Neural progenitor cell (in vitro differentiated cells): ENCODE data around the gene CTDSP1. TPM values are rescaled to one million over a fixed set of nuclear protein-coding genes. Genes with fewer than 3 reads are reported as not detected.

Experiments used
- DNase-seq: peaks from one replicate; pipeline ENCODE4 v3.0.0-alpha.2; 2016; ENCODE audit warnings: low spot score
- H2AFZ ChIP-seq: fragments of 200-600 bp; sonication (generic); replicated peaks from 2 replicates; pipeline ENCODE4 v1.6.1; 2016; ENCODE audit warnings: antibody characterized with exemption
- H3F3A ChIP-seq: fragments of 200-600 bp; sonication (generic); 2 replicates; pipeline ENCODE4 v1.6.1; 2016; ENCODE audit warnings: antibody characterized with exemption, low read depth
- H3K27ac ChIP-seq: fragments of 200-600 bp; sonication (generic); 2 replicates; pipeline ENCODE4 v1.5.1; 2016; ENCODE audit warnings: mild to moderate bottlenecking
- H3K27me3 ChIP-seq: fragments of 200-600 bp; sonication (generic); 2 replicates; pipeline ENCODE4 v1.6.1; 2016; ENCODE audit warnings: mild to moderate bottlenecking, moderate library complexity
- H3K36me3 ChIP-seq: fragments of 200-600 bp; sonication (generic); 2 replicates; pipeline ENCODE4 v1.5.1; 2016
- H3K4me1 ChIP-seq: fragments of 200-600 bp; sonication (generic); 2 replicates; pipeline ENCODE4 v1.6.1; 2016; ENCODE audit warnings: mixed run types
- H3K4me2 ChIP-seq: fragments of 200-600 bp; sonication (generic); 2 replicates; pipeline ENCODE4 v1.6.1; 2016
- H3K4me3 ChIP-seq: fragments of 200-600 bp; sonication (generic); 2 replicates; pipeline ENCODE4 v1.5.1; 2016
- H3K79me2 ChIP-seq: fragments of 200-600 bp; sonication (generic); 2 replicates; pipeline ENCODE4 v1.6.1; 2016; ENCODE audit warnings: low read depth
- H3K9ac ChIP-seq: fragments of 200-600 bp; sonication (generic); 2 replicates; pipeline ENCODE4 v1.6.1; 2016
- H3K9me3 ChIP-seq: fragments of 200-600 bp; sonication (generic); 2 replicates; pipeline ENCODE4 v1.5.1; 2016; ENCODE audit warnings: low read depth
- H4K20me1 ChIP-seq: fragments of 200-600 bp; sonication (generic); 2 replicates; pipeline ENCODE4 v1.6.1; 2016; ENCODE audit warnings: low read depth
- H3K27ac Mint-ChIP-seq: 3 replicates; pipeline ENCODE4 v1.8.0; 2021; ENCODE audit warnings: mixed read lengths
- H3K27me3 Mint-ChIP-seq: 2 replicates; pipeline ENCODE4 v1.8.0; 2022; ENCODE audit warnings: low read depth, mild to moderate bottlenecking, inconsistent platforms, moderate library complexity, mixed read lengths; ENCODE audit not compliant: insufficient read depth
- H3K36me3 Mint-ChIP-seq: 3 replicates; pipeline ENCODE4 v1.8.0; 2021; ENCODE audit warnings: mixed read lengths
- H3K4me1 Mint-ChIP-seq: 3 replicates; pipeline ENCODE4 v1.8.0; 2021; ENCODE audit warnings: mixed read lengths
- H3K4me3 Mint-ChIP-seq: 3 replicates; pipeline ENCODE4 v1.8.0; 2021; ENCODE audit warnings: mild to moderate bottlenecking, moderate library complexity, mixed read lengths
- H3K9me3 Mint-ChIP-seq: 3 replicates; pipeline ENCODE4 v1.8.0; 2020; ENCODE audit warnings: mixed read lengths
- CTCF ChIP-seq: fragments of 200-600 bp; sonication (generic); IDR thresholded peaks from 2 replicates; pipeline ENCODE4 v1.5.1; 2017; ENCODE audit warnings: antibody characterized with exemption, mild to moderate bottlenecking
- EZH2 ChIP-seq: fragments of 200-600 bp; sonication (generic); IDR thresholded peaks from 2 replicates; pipeline ENCODE4 v1.6.1; 2017; ENCODE audit warnings: antibody characterized with exemption, mild to moderate bottlenecking, moderate library complexity
- EZH2phosphoT487 ChIP-seq: fragments of 200-600 bp; sonication (generic); IDR thresholded peaks from 2 replicates; pipeline ENCODE4 v1.6.1; 2017; ENCODE audit warnings: antibody characterized with exemption
- total RNA-seq: library from RNA; depleted of rRNA; stranded (reverse); fragments of >200 nt; gene quantifications from 2 replicates; pipeline ENCODE4 v1.2.3, GENCODE V29; 2015; ENCODE audit warnings: low replicate concordance

The CTDSP1 gene
- total RNA-seq, 1 donor from 2014 or later, result 31.3 TPM

GRCh38 chr2:218445602-218446001 is 45.9 kb downstream of the CTDSP1 start:
- Histone ChIP-seq H3K79me2 (no peaks in the 10 kb centered on the region), H3K27ac (no peak overlapping the region), H3F3A (no peaks in the 10 kb centered on the region), H3K9me3 (no peaks in the 10 kb centered on the region), H3K4me1 (no peaks in the 10 kb centered on the region), H3K36me3 (no peaks in the 10 kb centered on the region), H3K27me3 (no peaks in the 10 kb centered on the region), H3K4me3 (no peak overlapping the region), H2AFZ (no peak overlapping the region), H3K4me2 (no peak overlapping the region), H3K9ac (no peak overlapping the region), H4K20me1 (no peaks in the 10 kb centered on the region)
- Mint-ChIP-seq H3K4me3 (no peak overlapping the region), H3K27me3 (no peaks in the 10 kb centered on the region), H3K36me3 (peaks cover 7% of the 10 kb centered on the region), H3K9me3 (no peaks in the 10 kb centered on the region), H3K27ac (no peak overlapping the region), H3K4me1 (no peaks in the 10 kb centered on the region)
- no peak for DNase-seq
- TF ChIP-seq EZH2phosphoT487, result no peak
- TF ChIP-seq CTCF, result no peak
- no peak for TF ChIP-seq EZH2

DNA sequence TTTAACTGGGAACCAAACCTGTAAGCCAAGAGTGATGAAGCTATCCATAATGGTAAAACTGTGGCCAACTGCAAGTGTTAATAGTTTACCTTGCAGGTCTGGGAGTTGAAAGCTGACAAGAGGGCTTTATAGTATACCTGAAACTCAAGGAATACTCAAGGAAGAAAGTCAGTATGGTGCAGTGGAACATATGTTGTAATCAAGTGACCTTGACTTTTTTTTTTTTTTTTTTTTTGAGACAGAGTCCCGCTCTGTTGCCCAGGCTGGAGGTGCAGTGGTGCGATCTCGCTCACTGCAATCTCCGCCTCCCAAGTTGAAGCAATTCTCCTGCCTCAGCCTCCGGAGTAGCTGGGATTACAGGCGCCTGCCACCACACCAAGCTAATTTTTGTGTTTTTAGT is 46.9 kb downstream of the CTDSP1 start:
- Mint-ChIP-seq H3K4me1 (no peaks in the 10 kb centered on the region), H3K36me3 (peaks cover 7% of the 10 kb centered on the region), H3K4me3 (no peak overlapping the region), H3K27ac (no peak overlapping the region), H3K27me3 (no peaks in the 10 kb centered on the region), H3K9me3 (no peaks in the 10 kb centered on the region)
- Histone ChIP-seq H3K4me2 (no peak overlapping the region), H3K9ac (no peak overlapping the region), H2AFZ (no peak overlapping the region), H3K27me3 (no peaks in the 10 kb centered on the region), H3K4me3 (no peak overlapping the region), H3K36me3 (no peaks in the 10 kb centered on the region), H3K4me1 (no peaks in the 10 kb centered on the region), H3K27ac (no peak overlapping the region), H3K9me3 (no peaks in the 10 kb centered on the region), H3K79me2 (no peaks in the 10 kb centered on the region), H3F3A (no peaks in the 10 kb centered on the region), H4K20me1 (no peaks in the 10 kb centered on the region)
- TF ChIP-seq CTCF, result no peak
- TF ChIP-seq EZH2, result no peak
- no peak for TF ChIP-seq EZH2phosphoT487
- no peak for DNase-seq

DNA sequence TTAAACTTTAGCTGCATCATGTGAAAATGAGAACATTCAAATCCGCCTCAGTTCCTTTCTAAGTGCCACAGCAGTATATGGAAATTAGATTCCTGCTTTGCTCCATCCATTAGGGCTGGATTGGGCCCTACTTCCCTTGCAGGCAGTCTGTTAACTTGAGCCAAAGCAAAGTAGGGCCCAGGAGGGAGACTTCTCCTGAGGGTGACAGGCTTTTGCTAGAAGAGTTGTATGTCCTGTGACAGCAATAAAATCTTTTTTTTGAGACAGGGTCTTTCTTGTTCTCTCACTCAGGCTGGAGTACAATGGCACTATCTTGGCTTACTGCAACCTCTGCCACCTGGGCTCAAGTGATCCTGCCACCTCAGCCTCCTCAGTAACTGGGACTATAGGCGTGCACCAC is 47.4 kb downstream of the CTDSP1 start:
- Mint-ChIP-seq H3K27ac (no peak overlapping the region), H3K27me3 (no peaks in the 10 kb centered on the region), H3K36me3 (peaks cover 7% of the 10 kb centered on the region), H3K4me1 (no peaks in the 10 kb centered on the region), H3K4me3 (no peak overlapping the region), H3K9me3 (no peaks in the 10 kb centered on the region)
- H3K9me3 ChIP-seq, result no peaks in the 10 kb centered on the region
- H3K36me3 ChIP-seq, result no peaks in the 10 kb centered on the region
- no peak for DNase-seq
- no peak overlapping the region for H3K4me2 ChIP-seq
- H3K27me3 ChIP-seq, result no peaks in the 10 kb centered on the region
- no peaks in the 10 kb centered on the region for H4K20me1 ChIP-seq
- no peak overlapping the region for H3K9ac ChIP-seq
- no peak for TF ChIP-seq EZH2phosphoT487
- no peak for TF ChIP-seq CTCF
- no peak for TF ChIP-seq EZH2
- H2AFZ ChIP-seq, result no peak overlapping the region
- H3F3A ChIP-seq, result no peaks in the 10 kb centered on the region
- H3K27ac ChIP-seq, result no peak overlapping the region
- no peak overlapping the region for H3K4me3 ChIP-seq
- H3K79me2 ChIP-seq, result no peaks in the 10 kb centered on the region
- H3K4me1 ChIP-seq, result no peaks in the 10 kb centered on the region

GRCh38 chr2:218448934-218449333 is 49.3 kb downstream of the CTDSP1 start:
- no peaks in the 10 kb centered on the region for H3K27me3 ChIP-seq
- H3K36me3 ChIP-seq, result peaks cover 4% of the 10 kb centered on the region
- Mint-ChIP-seq H3K4me3 (no peak overlapping the region), H3K9me3 (no peaks in the 10 kb centered on the region), H3K4me1 (no peaks in the 10 kb centered on the region), H3K36me3 (peaks cover 11% of the 10 kb centered on the region), H3K27ac (no peak overlapping the region), H3K27me3 (no peaks in the 10 kb centered on the region)
- no peak overlapping the region for H3K27ac ChIP-seq
- H4K20me1 ChIP-seq, result no peaks in the 10 kb centered on the region
- H3K9me3 ChIP-seq, result no peaks in the 10 kb centered on the region
- no peak overlapping the region for H3K4me3 ChIP-seq
- H3F3A ChIP-seq, result no peaks in the 10 kb centered on the region
- no peaks in the 10 kb centered on the region for H3K4me1 ChIP-seq
- DNase-seq, result no peak
- H3K9ac ChIP-seq, result no peak overlapping the region
- no peak overlapping the region for H2AFZ ChIP-seq
- no peaks in the 10 kb centered on the region for H3K79me2 ChIP-seq
- TF ChIP-seq EZH2, result no peak
- TF ChIP-seq CTCF, result no peak
- TF ChIP-seq EZH2phosphoT487, result no peak
- no peak overlapping the region for H3K4me2 ChIP-seq
